GM23248 (cell line): ENCODE measurements around the gene EP300.

Source experiments
- EZH2 ChIP-seq: fragments of 200-600 bp; sonication (generic); IDR thresholded peaks from 2 replicates; pipeline ENCODE4 v1.6.1; 2018; ENCODE audit warnings: antibody characterized with exemption, mild to moderate bottlenecking; ENCODE audit not compliant: insufficient read depth, poor library complexity, severe bottlenecking
- EZH2phosphoT487 ChIP-seq: fragments of 200-600 bp; sonication (generic); IDR thresholded peaks from 2 replicates; pipeline ENCODE4 v1.6.1; 2018; ENCODE audit warnings: antibody characterized with exemption, moderate library complexity, mild to moderate bottlenecking, low read depth; ENCODE audit not compliant: insufficient read depth

DNA sequence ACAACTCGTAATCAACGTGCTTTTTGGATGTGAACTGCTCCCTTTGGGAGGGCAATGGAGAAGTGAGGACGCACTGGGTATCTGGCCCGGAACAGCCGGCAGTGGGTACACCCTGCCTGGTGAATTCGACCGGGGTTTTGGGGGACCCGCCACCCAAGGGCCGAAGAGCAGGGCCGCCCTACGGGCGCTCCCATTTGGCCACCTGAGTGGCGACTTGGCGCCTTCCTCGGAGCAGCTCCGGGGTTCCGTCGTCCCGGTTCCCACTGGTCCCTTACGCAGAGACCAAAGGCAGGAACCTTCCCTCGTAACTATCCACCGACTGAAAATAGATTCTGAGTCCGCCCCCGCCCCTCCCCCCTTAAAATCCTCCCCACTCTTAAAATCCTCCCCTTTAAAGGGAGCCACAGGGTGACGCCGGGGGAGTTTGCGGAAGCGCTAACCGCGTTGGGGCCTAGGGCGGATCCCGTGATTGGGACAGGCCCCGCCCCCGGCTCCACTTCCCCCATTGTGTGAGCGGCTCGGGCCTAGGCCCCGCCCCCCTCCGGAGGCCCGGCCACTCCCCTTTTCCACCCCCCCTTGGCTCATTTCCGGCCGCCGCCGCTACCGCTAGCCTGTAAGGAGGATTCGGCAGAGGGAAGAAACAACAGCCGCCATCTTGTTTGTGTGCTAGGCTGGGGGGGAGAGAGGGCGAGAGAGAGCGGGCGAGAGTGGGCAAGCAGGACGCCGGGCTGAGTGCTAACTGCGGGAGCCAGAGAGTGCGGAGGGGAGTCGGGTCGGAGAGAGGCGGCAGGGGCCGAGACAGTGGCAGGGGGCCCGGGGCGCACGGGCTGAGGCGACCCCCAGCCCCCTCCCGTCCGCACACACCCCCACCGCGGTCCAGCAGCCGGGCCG, 1.0 kb upstream of the EP300 start:
- TF ChIP-seq EZH2 = no peak
- TF ChIP-seq EZH2phosphoT487 = no peak
